PC-9 (cell line): Measurements from ENCODE around the gene IL31RA. TPM values are rescaled to one million over a fixed set of nuclear protein-coding genes. Genes with fewer than 3 reads are reported as not detected.
"Not testable (repeated sequence)": the region's sequence is repeated elsewhere in the genome, so short reads cannot be mapped to it uniquely, and the experiment has no call there.

Experiments
- Bru-seq: library from RNA; stranded (reverse); fragments of 400-500 nt; gene quantifications from one replicate; lab custom pipeline; 2021; lab: Mats Ljungman, UMichigan
- BruChase-seq, 2 experiments: library from RNA; stranded (reverse); fragments of 400-500 nt; gene quantifications; one replicate each; lab custom pipeline; 2021; lab: Mats Ljungman, UMichigan
- BruUV-seq: library from RNA; stranded (reverse); fragments of 400-500 nt; replicated peaks from 2 replicates; lab custom pipeline; 2021; lab: Mats Ljungman, UMichigan
- CTCF ChIA-PET: fragments of 300-600 bp; sonication (Branson Sonifier 250); formaldehyde crosslinking; loops from one replicate; lab custom pipeline; 2022; ENCODE audit warnings: antibody characterized with exemption; lab: Charles Lee
- POLR2A ChIA-PET: fragments of 300-600 bp; sonication (Branson Sonifier 250); formaldehyde crosslinking; loops from one replicate; lab custom pipeline; 2022; ENCODE audit warnings: antibody characterized with exemption; ENCODE audit not compliant: unreplicated experiment; lab: Charles Lee
- DNase-seq, 2 experiments: peaks; one replicate each; pipeline versions ENCODE4 v3.0.0 to v3.0.0-alpha.2; 2015 to 2022; ENCODE audit warnings: mixed read lengths in 1 of 2
- H2AFZ ChIP-seq: fragments of 200-600 bp; sonication (generic); 2 replicates; pipeline ENCODE4 v1.8.1; 2017; ENCODE audit warnings: antibody characterized with exemption
- H3F3A ChIP-seq: fragments of 200-600 bp; sonication (generic); 2 replicates; pipeline ENCODE4 v1.8.1; 2017; ENCODE audit warnings: antibody characterized with exemption, mild to moderate bottlenecking, low read depth; ENCODE audit not compliant: insufficient read depth
- H3K27ac ChIP-seq: fragments of 200-600 bp; sonication (generic); 2 replicates; pipeline ENCODE4 v1.6.1; 2016; ENCODE audit warnings: mixed run types
- H3K27me3 ChIP-seq: fragments of 200-600 bp; sonication (generic); 2 replicates; pipeline ENCODE4 v1.6.1; 2016; ENCODE audit warnings: low read depth, mixed run types; ENCODE audit not compliant: insufficient read depth
- H3K36me3 ChIP-seq: fragments of 200-600 bp; sonication (generic); 2 replicates; pipeline ENCODE4 v1.6.1; 2016; ENCODE audit warnings: low read depth, mixed run types
- H3K4me1 ChIP-seq: fragments of 200-600 bp; sonication (generic); replicated peaks from 2 replicates; pipeline ENCODE4 v1.6.1; 2016; ENCODE audit warnings: mixed run types; ENCODE audit not compliant: insufficient read depth
- H3K4me2 ChIP-seq: fragments of 200-600 bp; sonication (generic); 2 replicates; pipeline ENCODE4 v1.6.1; 2017; ENCODE audit warnings: mixed run types
- H3K4me3 ChIP-seq: fragments of 200-600 bp; sonication (generic); 2 replicates; pipeline ENCODE4 v1.6.1; 2016; ENCODE audit warnings: mixed run types
- H3K79me2 ChIP-seq: fragments of 200-600 bp; sonication (generic); 2 replicates; pipeline ENCODE4 v1.6.1; 2017; ENCODE audit warnings: low read depth, mixed run types
- H3K9me2 ChIP-seq: fragments of 200-600 bp; sonication (generic); 2 replicates; pipeline ENCODE4 v1.8.1; 2017; ENCODE audit warnings: mild to moderate bottlenecking; ENCODE audit not compliant: insufficient read depth
- H3K9me3 ChIP-seq: fragments of 200-600 bp; sonication (generic); 2 replicates; pipeline ENCODE4 v1.8.1; 2016; ENCODE audit warnings: low read depth; ENCODE audit not compliant: insufficient read depth
- H4K20me1 ChIP-seq: fragments of 200-600 bp; sonication (generic); 2 replicates; pipeline ENCODE4 v1.8.1; 2017; ENCODE audit not compliant: insufficient read depth
- EZH2 ChIP-seq: fragments of 200-600 bp; sonication (generic); IDR thresholded peaks from 2 replicates; pipeline ENCODE4 v1.8.0; 2017; ENCODE audit warnings: antibody characterized with exemption, low read depth
- intact Hi-C: fragments of 100-400 bp; cut with micrococcal nuclease; formaldehyde crosslinking; loops from one replicate; pipeline ENCODE4 v1.10.0; 2022; ENCODE audit not compliant: unreplicated experiment
- long read RNA-seq: library from polyadenylated mRNA; stranded (forward); transcript quantifications from one replicate; pipeline ENCODE4 v2.0.0, GENCODE V29; 2022
- total RNA-seq: library from RNA; stranded (reverse); gene quantifications from 2 replicates; pipeline ENCODE4 v1.2.3, GENCODE V29; 2021
- TF ChIP-seq, protein P1 (sequence below): fragments of 200-600 bp; sonication (generic); conservative IDR thresholded peaks from 2 replicates; pipeline ENCODE4 v1.6.1; 2017; ENCODE audit warnings: mixed run types, antibody characterized with exemption, mild to moderate bottlenecking, moderate library complexity

The IL31RA gene
- total RNA-seq (2.0 TPM in 2 replicates), Bru-seq, nascent RNA (percentile 41 among the genes with signal in this experiment), BruChase-seq, experiment 1, labeled RNA remaining after a 2-hour chase (percentile 36 among the genes with signal in this experiment), BruChase-seq, experiment 2, labeled RNA remaining after a 6-hour chase (percentile 45 among the genes with signal in this experiment)
- long read RNA-seq, partial matches to known transcripts, result 0 of 1 reads
- long read RNA-seq, other reads (novel, unspliced or antisense), result 0 of 1 reads

- TSS peak; percentile 66 for BruUV-seq
- POLR2A ChIA-PET, result interaction anchor here (0.6 to 1.0 kb wide), 2 partner anchors 18 to 92 kb away, joined by 4 to 6 read pairs; no protein-coding TSS in a partner anchor
- CTCF ChIA-PET, result interaction anchor here (0.7 kb wide), 1 partner anchor 303 kb away, joined by 3 read pairs; no protein-coding TSS in a partner anchor
- peaks cover 5% of the 10 kb centered on the region; the same call in 1 of the 2 replicates for H3K9me3 ChIP-seq
- H3K4me2 ChIP-seq, result no peak within 1 kb of the TSS
- no peaks in the 10 kb centered on the region for H3K9me2 ChIP-seq
- H2AFZ ChIP-seq, result no peak within 1 kb of the TSS
- H3K27me3 ChIP-seq, result no peaks in the 10 kb centered on the region
- no peak within 1 kb of the TSS for H3K4me3 ChIP-seq
- H3K36me3 ChIP-seq, result no peaks in the 10 kb centered on the region
- peaks cover 8% of the 10 kb centered on the region; the same call in 1 of the 2 replicates for H3K4me1 ChIP-seq
- H3K27ac ChIP-seq, result no peak within 1 kb of the TSS
- intact Hi-C loops, result no loop called here
- peak; percentile 37 to 64 for DNase-seq
- H3F3A ChIP-seq, result no peaks in the 10 kb centered on the region; the same call in 1 of the 2 replicates
- no peaks in the 10 kb centered on the region for H4K20me1 ChIP-seq
- H3K79me2 ChIP-seq, result no peaks in the 10 kb centered on the region
- no peak for TF ChIP-seq EZH2
- TF ChIP-seq, protein P1, sequence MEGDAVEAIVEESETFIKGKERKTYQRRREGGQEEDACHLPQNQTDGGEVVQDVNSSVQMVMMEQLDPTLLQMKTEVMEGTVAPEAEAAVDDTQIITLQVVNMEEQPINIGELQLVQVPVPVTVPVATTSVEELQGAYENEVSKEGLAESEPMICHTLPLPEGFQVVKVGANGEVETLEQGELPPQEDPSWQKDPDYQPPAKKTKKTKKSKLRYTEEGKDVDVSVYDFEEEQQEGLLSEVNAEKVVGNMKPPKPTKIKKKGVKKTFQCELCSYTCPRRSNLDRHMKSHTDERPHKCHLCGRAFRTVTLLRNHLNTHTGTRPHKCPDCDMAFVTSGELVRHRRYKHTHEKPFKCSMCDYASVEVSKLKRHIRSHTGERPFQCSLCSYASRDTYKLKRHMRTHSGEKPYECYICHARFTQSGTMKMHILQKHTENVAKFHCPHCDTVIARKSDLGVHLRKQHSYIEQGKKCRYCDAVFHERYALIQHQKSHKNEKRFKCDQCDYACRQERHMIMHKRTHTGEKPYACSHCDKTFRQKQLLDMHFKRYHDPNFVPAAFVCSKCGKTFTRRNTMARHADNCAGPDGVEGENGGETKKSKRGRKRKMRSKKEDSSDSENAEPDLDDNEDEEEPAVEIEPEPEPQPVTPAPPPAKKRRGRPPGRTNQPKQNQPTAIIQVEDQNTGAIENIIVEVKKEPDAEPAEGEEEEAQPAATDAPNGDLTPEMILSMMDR, result no peak
Measured at GRCh38 chr5:55850839-55851674, at the start of gene IL31RA. Gene IL31RA, plus strand, starts transcription at chr5:55851357. Its CDS starts 214 bp downstream, at chr5:55851571.

DNA sequence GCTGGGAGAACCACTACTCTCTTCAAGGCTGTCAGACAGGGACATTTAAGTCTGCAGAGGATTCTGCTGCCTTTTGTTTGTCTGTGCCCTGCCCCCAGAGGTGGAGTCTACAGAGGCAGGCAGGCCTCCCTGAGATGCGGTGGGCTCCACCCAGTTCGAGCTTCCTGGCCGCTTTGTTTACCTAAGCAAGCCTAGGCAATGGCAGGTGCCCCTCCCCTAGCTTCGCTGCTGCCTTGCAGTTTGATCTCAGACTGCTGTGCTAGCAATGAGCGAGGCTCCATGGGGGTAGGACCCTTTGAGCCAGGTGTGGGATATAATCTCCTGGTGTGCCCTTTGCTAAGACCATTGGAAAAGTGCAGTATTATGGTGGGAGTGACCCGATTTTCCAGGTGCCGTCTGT lies 42.3 kb upstream of the IL31RA start:
- H3K79me2 ChIP-seq, H3K27me3 ChIP-seq: not testable (repeated sequence)

DNA sequence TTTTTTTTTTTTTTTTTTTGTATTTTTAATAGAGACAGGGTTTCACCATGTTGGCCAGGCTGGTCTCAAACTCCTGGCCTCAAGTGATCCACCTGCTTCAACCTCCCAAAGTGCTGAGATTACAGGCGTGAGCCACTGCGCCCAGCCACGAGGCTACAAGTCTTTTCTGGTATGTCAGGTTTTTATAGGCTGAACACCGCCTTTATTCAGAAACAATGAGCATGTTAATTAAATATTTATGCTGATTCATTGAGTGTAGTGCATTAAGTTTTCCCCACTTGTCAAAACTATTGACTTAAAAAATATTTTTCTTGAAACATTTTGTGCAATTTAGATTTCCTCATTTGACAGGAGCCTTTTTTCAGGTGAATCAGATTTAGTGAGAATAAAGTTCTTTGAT lies 35.2 kb upstream of the IL31RA start:
- H3K4me3 ChIP-seq, H3K27ac ChIP-seq, POLR2A ChIA-PET, H3K4me2 ChIP-seq, H3F3A ChIP-seq, H2AFZ ChIP-seq, intact Hi-C loops, BruUV-seq, H3K27me3 ChIP-seq, CTCF ChIA-PET, H4K20me1 ChIP-seq, H3K9me2 ChIP-seq, H3K9me3 ChIP-seq, H3K4me1 ChIP-seq, DNase-seq, H3K79me2 ChIP-seq, H3K36me3 ChIP-seq: not testable (repeated sequence)

More for the DNA sequence above, 42.3 kb upstream of the IL31RA start:
- H3K9me3 ChIP-seq, H3K9me2 ChIP-seq, H3K4me1 ChIP-seq, H3K4me3 ChIP-seq, H3K4me2 ChIP-seq, BruUV-seq, CTCF ChIA-PET, intact Hi-C loops, H3F3A ChIP-seq, H3K27ac ChIP-seq, H2AFZ ChIP-seq, H3K36me3 ChIP-seq, H4K20me1 ChIP-seq: not testable (repeated sequence)
- POLR2A ChIA-PET, result interaction anchor here (0.6 kb wide), 1 partner anchor 511 kb away, joined by 4 read pairs; no protein-coding TSS in a partner anchor
- DNase-seq, result peak in 1 of 2 experiments; percentile 17

DNA sequence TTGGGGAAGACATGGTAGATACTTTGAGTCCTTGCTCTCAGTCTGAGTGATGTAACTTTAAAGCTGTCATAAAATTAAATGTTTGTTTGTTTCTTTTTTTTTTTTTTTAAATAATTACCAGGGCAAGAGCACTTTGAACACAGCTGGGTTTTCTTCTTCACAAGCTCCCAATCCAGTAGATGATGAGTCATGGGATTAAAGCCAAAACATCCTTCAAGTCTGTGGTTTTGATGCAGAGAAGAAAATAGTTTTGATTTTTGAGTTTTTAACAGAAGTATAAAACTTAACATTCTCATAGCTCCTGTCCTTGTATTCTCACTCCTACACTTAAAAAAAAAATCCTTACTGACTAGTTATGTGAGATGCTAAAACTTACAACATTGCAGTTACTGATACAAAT lies 34.8 kb upstream of the IL31RA start:
- no peak overlapping the region for H3K4me3 ChIP-seq
- no peak overlapping the region for H3K4me2 ChIP-seq
- H3K9me3 ChIP-seq, result no peaks in the 10 kb centered on the region
- no peaks in the 10 kb centered on the region for H3F3A ChIP-seq
- ChIA-PET POLR2A (no interaction called here), CTCF (no interaction called here)
- no TSS peak for BruUV-seq
- H3K9me2 ChIP-seq, result no peaks in the 10 kb centered on the region
- peak in 1 of 2 experiments; percentile 42 for DNase-seq
- H3K27ac ChIP-seq, result no peak overlapping the region
- no peaks in the 10 kb centered on the region for H3K27me3 ChIP-seq
- no peaks in the 10 kb centered on the region for H4K20me1 ChIP-seq
- H2AFZ ChIP-seq, result no peak overlapping the region
- H3K79me2 ChIP-seq, result no peaks in the 10 kb centered on the region
- no peaks in the 10 kb centered on the region for H3K36me3 ChIP-seq
- intact Hi-C loops, result no loop called here
- H3K4me1 ChIP-seq, result 0 out of 2 replicates have a peak, but pooled peaks cover 4% of the 10 kb centered on the region
- TF ChIP-seq, protein P1, result no peak
- no peak for TF ChIP-seq EZH2
